IMR-90 (cell line): ENCODE measurements around the gene ONECUT2.

Experiments used
- CEBPB ChIP-seq: IDR thresholded peaks from 2 replicates; pipeline ENCODE4 v1.6.1; 2012; ENCODE audit warnings: low read depth, low read length, improper control_type of control experiment
- MAFK ChIP-seq: IDR thresholded peaks from 2 replicates; pipeline ENCODE4 v1.6.1; 2012; ENCODE audit warnings: low read depth, low read length, improper control_type of control experiment
- MXI1 ChIP-seq: IDR thresholded peaks from 2 replicates; pipeline ENCODE4 v1.6.1; 2012; ENCODE audit warnings: low read depth, mild to moderate bottlenecking, low read length, moderate library complexity, borderline replicate concordance
- NFE2L2 ChIP-seq: fragments of 150-350 bp; IDR thresholded peaks from 2 replicates; pipeline ENCODE4 v1.6.1; 2016; ENCODE audit warnings: low read depth, mild to moderate bottlenecking, low read length
- POLR2A ChIP-seq: IDR thresholded peaks from 2 replicates; pipeline ENCODE4 v1.6.1; 2012; ENCODE audit warnings: mild to moderate bottlenecking, low read depth, low read length
- RCOR1 ChIP-seq: IDR thresholded peaks from 2 replicates; pipeline ENCODE4 v1.6.1; 2012; ENCODE audit warnings: mild to moderate bottlenecking, low read length, improper control_type of control experiment; ENCODE audit not compliant: insufficient replicate concordance
- SMC3 ChIP-seq: fragments of 150-350 bp; IDR thresholded peaks from 2 replicates; pipeline ENCODE4 v1.6.1; 2016; ENCODE audit warnings: low read depth, mild to moderate bottlenecking, antibody characterized with exemption, low read length, moderate library complexity
- TF ChIP-seq, protein P1 (sequence below): conservative IDR thresholded peaks from 2 replicates; pipeline ENCODE4 v1.5.1; 2012; ENCODE audit warnings: mild to moderate bottlenecking, low read depth, low read length, improper control_type of control experiment
- TF ChIP-seq, protein P2 (sequence below): fragments of 150-350 bp; IDR thresholded peaks from 2 replicates; pipeline ENCODE4 v1.6.1; 2016; ENCODE audit warnings: low read depth, mild to moderate bottlenecking, low read length, moderate library complexity, borderline replicate concordance
- TF ChIP-seq, protein P3 (sequence below): fragments of 150-350 bp; IDR thresholded peaks from 2 replicates; pipeline ENCODE4 v1.6.1; 2017; ENCODE audit warnings: mild to moderate bottlenecking, antibody characterized with exemption, low read length, low read depth

DNA sequence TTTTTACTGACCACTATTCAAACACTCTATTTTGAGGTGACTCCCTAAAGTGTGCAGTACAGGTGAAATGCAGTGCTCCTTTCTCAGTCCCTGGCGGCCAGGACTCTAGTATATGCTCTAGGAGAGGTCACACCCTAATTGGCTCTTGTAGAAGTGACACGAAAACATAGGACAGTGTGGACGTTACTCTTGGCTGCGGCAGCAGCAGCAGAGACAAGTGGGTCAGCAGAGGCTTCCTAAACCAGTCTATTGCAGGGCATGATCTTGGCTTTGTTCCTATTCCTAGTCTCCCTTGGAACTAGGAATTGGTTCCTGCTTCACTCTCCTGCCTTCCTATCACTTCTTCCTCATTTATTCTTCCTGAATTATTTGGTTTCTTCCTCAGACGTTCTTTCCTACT, 10.1 kb upstream of the ONECUT2 start:
- no peak for TF ChIP-seq MXI1
- TF ChIP-seq, protein P1, sequence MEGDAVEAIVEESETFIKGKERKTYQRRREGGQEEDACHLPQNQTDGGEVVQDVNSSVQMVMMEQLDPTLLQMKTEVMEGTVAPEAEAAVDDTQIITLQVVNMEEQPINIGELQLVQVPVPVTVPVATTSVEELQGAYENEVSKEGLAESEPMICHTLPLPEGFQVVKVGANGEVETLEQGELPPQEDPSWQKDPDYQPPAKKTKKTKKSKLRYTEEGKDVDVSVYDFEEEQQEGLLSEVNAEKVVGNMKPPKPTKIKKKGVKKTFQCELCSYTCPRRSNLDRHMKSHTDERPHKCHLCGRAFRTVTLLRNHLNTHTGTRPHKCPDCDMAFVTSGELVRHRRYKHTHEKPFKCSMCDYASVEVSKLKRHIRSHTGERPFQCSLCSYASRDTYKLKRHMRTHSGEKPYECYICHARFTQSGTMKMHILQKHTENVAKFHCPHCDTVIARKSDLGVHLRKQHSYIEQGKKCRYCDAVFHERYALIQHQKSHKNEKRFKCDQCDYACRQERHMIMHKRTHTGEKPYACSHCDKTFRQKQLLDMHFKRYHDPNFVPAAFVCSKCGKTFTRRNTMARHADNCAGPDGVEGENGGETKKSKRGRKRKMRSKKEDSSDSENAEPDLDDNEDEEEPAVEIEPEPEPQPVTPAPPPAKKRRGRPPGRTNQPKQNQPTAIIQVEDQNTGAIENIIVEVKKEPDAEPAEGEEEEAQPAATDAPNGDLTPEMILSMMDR: no peak
- TF ChIP-seq, protein P2, sequence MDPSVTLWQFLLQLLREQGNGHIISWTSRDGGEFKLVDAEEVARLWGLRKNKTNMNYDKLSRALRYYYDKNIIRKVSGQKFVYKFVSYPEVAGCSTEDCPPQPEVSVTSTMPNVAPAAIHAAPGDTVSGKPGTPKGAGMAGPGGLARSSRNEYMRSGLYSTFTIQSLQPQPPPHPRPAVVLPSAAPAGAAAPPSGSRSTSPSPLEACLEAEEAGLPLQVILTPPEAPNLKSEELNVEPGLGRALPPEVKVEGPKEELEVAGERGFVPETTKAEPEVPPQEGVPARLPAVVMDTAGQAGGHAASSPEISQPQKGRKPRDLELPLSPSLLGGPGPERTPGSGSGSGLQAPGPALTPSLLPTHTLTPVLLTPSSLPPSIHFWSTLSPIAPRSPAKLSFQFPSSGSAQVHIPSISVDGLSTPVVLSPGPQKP: no peak
- TF ChIP-seq NFE2L2: no peak
- TF ChIP-seq POLR2A: no peak
- TF ChIP-seq SMC3: no peak
- no peak for TF ChIP-seq RCOR1
- TF ChIP-seq MAFK: no peak
- TF ChIP-seq, protein P3, sequence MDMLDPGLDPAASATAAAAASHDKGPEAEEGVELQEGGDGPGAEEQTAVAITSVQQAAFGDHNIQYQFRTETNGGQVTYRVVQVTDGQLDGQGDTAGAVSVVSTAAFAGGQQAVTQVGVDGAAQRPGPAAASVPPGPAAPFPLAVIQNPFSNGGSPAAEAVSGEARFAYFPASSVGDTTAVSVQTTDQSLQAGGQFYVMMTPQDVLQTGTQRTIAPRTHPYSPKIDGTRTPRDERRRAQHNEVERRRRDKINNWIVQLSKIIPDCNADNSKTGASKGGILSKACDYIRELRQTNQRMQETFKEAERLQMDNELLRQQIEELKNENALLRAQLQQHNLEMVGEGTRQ: no peak
- TF ChIP-seq CEBPB: no peak
